SK-N-SH treated with all-trans-retinoic acid at 6 μM for 48 hours (cell line): ENCODE results near the gene DYNC1LI2.

ENCODE experiments used
- OSR1 ChIP-seq: fragments of 250-450 bp; sonication (Bioruptor Pico); IDR thresholded peaks from 2 replicates; pipeline ENCODE4 v1.8.0; 2022; ENCODE audit warnings: moderate library complexity, mild to moderate bottlenecking, inconsistent platforms
- PPARA ChIP-seq: fragments of 250-450 bp; sonication (Bioruptor Pico); IDR thresholded peaks from 2 replicates; pipeline ENCODE4 v1.5.0; 2020; ENCODE audit warnings: mild to moderate bottlenecking, borderline replicate concordance
- RARB ChIP-seq: fragments of 250-450 bp; sonication (Bioruptor Pico); IDR thresholded peaks from 2 replicates; pipeline ENCODE4 v1.8.0; 2021; ENCODE audit warnings: mild to moderate bottlenecking, moderate library complexity
- TOX ChIP-seq: fragments of 250-450 bp; sonication (Bioruptor Pico); IDR thresholded peaks from 2 replicates; pipeline ENCODE4 v1.8.0; 2021; ENCODE audit warnings: mild to moderate bottlenecking, moderate library complexity, borderline replicate concordance
- TSHZ2 ChIP-seq: fragments of 250-450 bp; sonication (Bioruptor Pico); IDR thresholded peaks from 2 replicates; pipeline ENCODE4 v1.5.0; 2020; ENCODE audit warnings: mild to moderate bottlenecking, moderate library complexity
- ZFP3 ChIP-seq: fragments of 250-450 bp; sonication (Bioruptor Pico); IDR thresholded peaks from 2 replicates; pipeline ENCODE4 v1.5.0; 2020; ENCODE audit warnings: mild to moderate bottlenecking, moderate library complexity
- ZNF565 ChIP-seq: fragments of 450-650 bp; formaldehyde crosslinking; conservative IDR thresholded peaks from 2 replicates; pipeline ENCODE4 v1.5.0; 2020; ENCODE audit warnings: low read depth, mild to moderate bottlenecking, moderate library complexity
- ZNF70 ChIP-seq: fragments of 450-650 bp; formaldehyde crosslinking; IDR thresholded peaks from 2 replicates; pipeline ENCODE4 v1.5.0; 2020; ENCODE audit warnings: mild to moderate bottlenecking, moderate library complexity
- TF ChIP-seq, protein P1 (sequence below): fragments of 250-450 bp; sonication (Bioruptor Pico); IDR thresholded peaks from 2 replicates; pipeline ENCODE4 v1.5.1; 2020; ENCODE audit warnings: low read depth, mild to moderate bottlenecking, moderate library complexity

GRCh38 chr16:66713076-66713475 is 38.3 kb downstream of the DYNC1LI2 start:
- TF ChIP-seq, protein P1, sequence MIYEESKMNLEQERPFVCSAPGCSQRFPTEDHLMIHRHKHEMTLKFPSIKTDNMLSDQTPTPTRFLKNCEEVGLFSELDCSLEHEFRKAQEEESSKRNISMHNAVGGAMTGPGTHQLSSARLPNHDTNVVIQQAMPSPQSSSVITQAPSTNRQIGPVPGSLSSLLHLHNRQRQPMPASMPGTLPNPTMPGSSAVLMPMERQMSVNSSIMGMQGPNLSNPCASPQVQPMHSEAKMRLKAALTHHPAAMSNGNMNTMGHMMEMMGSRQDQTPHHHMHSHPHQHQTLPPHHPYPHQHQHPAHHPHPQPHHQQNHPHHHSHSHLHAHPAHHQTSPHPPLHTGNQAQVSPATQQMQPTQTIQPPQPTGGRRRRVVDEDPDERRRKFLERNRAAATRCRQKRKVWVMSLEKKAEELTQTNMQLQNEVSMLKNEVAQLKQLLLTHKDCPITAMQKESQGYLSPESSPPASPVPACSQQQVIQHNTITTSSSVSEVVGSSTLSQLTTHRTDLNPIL (CRISPR knock-in tag) = no peak
- no peak for TF ChIP-seq RARB (CRISPR knock-in tag)
- no peak for TF ChIP-seq TOX (CRISPR knock-in tag)
- no peak for TF ChIP-seq ZFP3
- no peak for TF ChIP-seq TSHZ2 (CRISPR knock-in tag)
- TF ChIP-seq ZNF70 = no peak
- no peak for TF ChIP-seq OSR1 (CRISPR knock-in tag)
- TF ChIP-seq ZNF565 (CRISPR knock-in tag) = no peak
- TF ChIP-seq PPARA (CRISPR knock-in tag) = no peak
